Thyroid gland (tissue), 4 donors: ENCODE measurements around the gene USP34.

Experiments used
- POLR2A ChIP-seq, 2 donors: fragments of 450-650 bp; IDR thresholded peaks; one replicate each; pipeline ENCODE4 v1.6.1; 2017; ENCODE audit warnings: antibody characterized with exemption in 2 of 2, mild to moderate bottlenecking in 2 of 2, moderate library complexity in 1 of 2
- TF ChIP-seq, protein P1 (sequence below), 6 experiments: fragments of 200-600 bp in 3 of 6; fragments of 450-650 bp in 3 of 6; sonication (generic) in 3 of 6; IDR thresholded peaks; one replicate each; pipeline ENCODE4 v1.5.1; 2016 to 2019; ENCODE audit warnings: antibody characterized with exemption in 6 of 6, mild to moderate bottlenecking in 2 of 6, inconsistent platforms in 1 of 6, moderate library complexity in 1 of 6

DNA sequence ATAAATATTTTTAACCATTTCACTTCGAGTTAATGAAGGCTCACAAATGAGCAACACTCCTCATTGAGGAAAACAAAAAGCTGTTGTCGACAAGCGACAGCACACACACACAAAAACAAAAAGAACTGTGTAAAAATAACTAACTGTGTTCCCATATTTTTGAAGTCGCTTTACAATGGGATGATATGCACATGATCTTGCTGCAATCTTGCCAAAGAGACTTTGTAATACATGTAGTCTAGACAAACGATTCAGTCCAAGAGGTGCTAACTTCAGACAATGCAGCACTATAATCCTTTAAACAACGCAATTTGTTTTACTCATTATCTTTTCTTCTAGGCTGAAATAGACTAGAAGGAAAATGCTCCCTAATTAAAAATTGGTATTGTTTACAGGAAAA is 7.2 kb upstream of the USP34 start:
- no peak for TF ChIP-seq POLR2A (IDR thresholded peaks at IDR 0.05)
- TF ChIP-seq, protein P1, sequence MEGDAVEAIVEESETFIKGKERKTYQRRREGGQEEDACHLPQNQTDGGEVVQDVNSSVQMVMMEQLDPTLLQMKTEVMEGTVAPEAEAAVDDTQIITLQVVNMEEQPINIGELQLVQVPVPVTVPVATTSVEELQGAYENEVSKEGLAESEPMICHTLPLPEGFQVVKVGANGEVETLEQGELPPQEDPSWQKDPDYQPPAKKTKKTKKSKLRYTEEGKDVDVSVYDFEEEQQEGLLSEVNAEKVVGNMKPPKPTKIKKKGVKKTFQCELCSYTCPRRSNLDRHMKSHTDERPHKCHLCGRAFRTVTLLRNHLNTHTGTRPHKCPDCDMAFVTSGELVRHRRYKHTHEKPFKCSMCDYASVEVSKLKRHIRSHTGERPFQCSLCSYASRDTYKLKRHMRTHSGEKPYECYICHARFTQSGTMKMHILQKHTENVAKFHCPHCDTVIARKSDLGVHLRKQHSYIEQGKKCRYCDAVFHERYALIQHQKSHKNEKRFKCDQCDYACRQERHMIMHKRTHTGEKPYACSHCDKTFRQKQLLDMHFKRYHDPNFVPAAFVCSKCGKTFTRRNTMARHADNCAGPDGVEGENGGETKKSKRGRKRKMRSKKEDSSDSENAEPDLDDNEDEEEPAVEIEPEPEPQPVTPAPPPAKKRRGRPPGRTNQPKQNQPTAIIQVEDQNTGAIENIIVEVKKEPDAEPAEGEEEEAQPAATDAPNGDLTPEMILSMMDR (IDR thresholded peaks at IDR 0.05) = no peak
